Ovary (tissue), 3 donors: ENCODE data around the gene DGAT2.

Experiments used
- EP300 ChIP-seq: sonication (generic); formaldehyde crosslinking; IDR thresholded peaks from one replicate; pipeline ENCODE4 v1.6.1; 2017; ENCODE audit warnings: antibody characterized with exemption
- POLR2A ChIP-seq: fragments of 450-650 bp; IDR thresholded peaks from one replicate; pipeline ENCODE4 v1.6.1; 2017; ENCODE audit warnings: antibody characterized with exemption, mild to moderate bottlenecking, moderate library complexity
- TF ChIP-seq, protein P1 (sequence below), 3 donors: fragments of 450-650 bp in 2 of 3; fragments of 200-600 bp in 1 of 3; IDR thresholded peaks; one replicate each; pipeline versions ENCODE4 v1.5.1 to v1.8.0; 2016 to 2022; ENCODE audit warnings: antibody characterized with exemption in 3 of 3, mild to moderate bottlenecking in 1 of 3
- donor health status: DM: no; HTN: no; CAD: no.

DNA sequence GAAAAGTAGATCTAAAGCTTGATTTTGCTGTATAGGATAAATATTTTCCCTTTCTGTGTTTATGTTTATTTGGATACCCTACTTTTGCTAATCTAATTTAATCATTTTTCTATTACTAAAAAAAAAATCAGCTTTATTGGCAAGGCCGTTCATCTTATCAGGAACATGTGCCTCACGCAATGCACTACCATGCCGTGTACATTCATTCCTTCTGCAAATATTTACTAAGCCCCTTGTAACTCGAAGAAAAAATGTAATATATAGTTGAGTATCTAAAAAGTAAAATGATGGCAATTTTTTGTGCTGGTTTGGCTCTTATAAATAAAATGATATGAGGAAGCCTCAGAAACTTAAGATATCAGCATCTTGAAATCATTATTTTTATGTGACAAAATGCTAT lies 55.4 kb downstream of the DGAT2 start:
- TF ChIP-seq, protein P1, sequence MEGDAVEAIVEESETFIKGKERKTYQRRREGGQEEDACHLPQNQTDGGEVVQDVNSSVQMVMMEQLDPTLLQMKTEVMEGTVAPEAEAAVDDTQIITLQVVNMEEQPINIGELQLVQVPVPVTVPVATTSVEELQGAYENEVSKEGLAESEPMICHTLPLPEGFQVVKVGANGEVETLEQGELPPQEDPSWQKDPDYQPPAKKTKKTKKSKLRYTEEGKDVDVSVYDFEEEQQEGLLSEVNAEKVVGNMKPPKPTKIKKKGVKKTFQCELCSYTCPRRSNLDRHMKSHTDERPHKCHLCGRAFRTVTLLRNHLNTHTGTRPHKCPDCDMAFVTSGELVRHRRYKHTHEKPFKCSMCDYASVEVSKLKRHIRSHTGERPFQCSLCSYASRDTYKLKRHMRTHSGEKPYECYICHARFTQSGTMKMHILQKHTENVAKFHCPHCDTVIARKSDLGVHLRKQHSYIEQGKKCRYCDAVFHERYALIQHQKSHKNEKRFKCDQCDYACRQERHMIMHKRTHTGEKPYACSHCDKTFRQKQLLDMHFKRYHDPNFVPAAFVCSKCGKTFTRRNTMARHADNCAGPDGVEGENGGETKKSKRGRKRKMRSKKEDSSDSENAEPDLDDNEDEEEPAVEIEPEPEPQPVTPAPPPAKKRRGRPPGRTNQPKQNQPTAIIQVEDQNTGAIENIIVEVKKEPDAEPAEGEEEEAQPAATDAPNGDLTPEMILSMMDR (IDR thresholded peaks at IDR 0.05), result no peak
- TF ChIP-seq POLR2A (no peak), EP300 (no peak)
